ENCODE results near the gene FGF23.

- TF ChIP-seq CTCF (IDR thresholded peaks at IDR 0.05), result no peak
- no peak for TF ChIP-seq POLR2A (IDR thresholded peaks at IDR 0.05)
These were observed 9.2 kb downstream of the FGF23 start for GRCh38 chr12:4370265-4370664.
